HepG2 (cell line): ENCODE measurements around the gene SLC13A5. TPM values are rescaled to one million over a fixed set of nuclear protein-coding genes. Genes with fewer than 3 reads are reported as not detected.

Experiments used
- ARID2 ChIP-seq: sonication (generic); formaldehyde crosslinking; IDR thresholded peaks from 2 replicates; pipeline ENCODE4 v1.8.1; 2022; ENCODE audit warnings: mild to moderate bottlenecking, missing genetic modification reagents, borderline replicate concordance
- ATAD3A ChIP-seq: sonication (generic); formaldehyde crosslinking; IDR thresholded peaks from 2 replicates; pipeline ENCODE4 v1.4.0; 2020; ENCODE audit warnings: missing genetic modification reagents
- BRD4 ChIP-seq: sonication (generic); formaldehyde crosslinking; IDR thresholded peaks from 2 replicates; pipeline ENCODE4 v1.4.0; 2020; ENCODE audit warnings: missing genetic modification reagents
- CBX1 ChIP-seq: IDR thresholded peaks from one replicate; pipeline ENCODE4 v1.6.1; 2016; ENCODE audit warnings: antibody characterized with exemption, low read depth
- DMAP1 ChIP-seq: IDR thresholded peaks from 2 replicates; pipeline ENCODE4 v1.6.1; 2016
- HNRNPH1 ChIP-seq: fragments of 200-400 bp; formaldehyde crosslinking; optimal IDR thresholded peaks from 2 replicates; pipeline ENCODE3; 2017; ENCODE audit warnings: mild to moderate bottlenecking, low read depth, low read length
- KDM3A ChIP-seq: IDR thresholded peaks from 2 replicates; pipeline ENCODE4 v1.6.1; 2018; ENCODE audit warnings: low read depth, missing compliant biosample characterization
- KLF16 ChIP-seq, 2 experiments: sonication (generic) in 1 of 2; formaldehyde crosslinking in 1 of 2; IDR thresholded peaks; 2 replicates each; pipeline versions ENCODE4 v1.6.1 to v1.8.0; 2016 to 2023; ENCODE audit warnings: missing genetic modification reagents in 2 of 2, missing compliant biosample characterization in 1 of 2
- MBD4 ChIP-seq: IDR thresholded peaks from 2 replicates; pipeline ENCODE4 v1.6.1; 2012; ENCODE audit warnings: low read length, inconsistent platforms, borderline replicate concordance
- PLRG1 ChIP-seq: fragments of 450-650 bp; conservative IDR thresholded peaks from 2 replicates; pipeline ENCODE4 v1.6.1; 2016
- RARA ChIP-seq: IDR thresholded peaks from 2 replicates; pipeline ENCODE4 v1.6.1; 2016; ENCODE audit warnings: missing genetic modification reagents, missing compliant biosample characterization
- ZMYM4 ChIP-seq: sonication (generic); formaldehyde crosslinking; IDR thresholded peaks from 2 replicates; pipeline ENCODE4 v1.8.1; 2023; ENCODE audit warnings: mild to moderate bottlenecking, missing genetic modification reagents
- ZNF264 ChIP-seq: sonication (generic); formaldehyde crosslinking; IDR thresholded peaks from 2 replicates; pipeline ENCODE4 v1.4.0; 2020; ENCODE audit warnings: missing genetic modification reagents
- ZNF274 ChIP-seq: sonication (generic); formaldehyde crosslinking; IDR thresholded peaks from 2 replicates; pipeline ENCODE4 v1.5.1; 2020; ENCODE audit warnings: mild to moderate bottlenecking, missing genetic modification reagents
- ZNF329 ChIP-seq: sonication (generic); formaldehyde crosslinking; IDR thresholded peaks from 2 replicates; pipeline ENCODE4 v1.9.0; 2021; ENCODE audit warnings: low read depth, mild to moderate bottlenecking, missing genetic modification reagents
- ZNF337 ChIP-seq: sonication (generic); formaldehyde crosslinking; IDR thresholded peaks from 2 replicates; pipeline ENCODE4 v1.5.1; 2020; ENCODE audit warnings: missing genetic modification reagents, low read depth, mild to moderate bottlenecking, borderline replicate concordance
- ZNF367 ChIP-seq: sonication (generic); formaldehyde crosslinking; IDR thresholded peaks from 2 replicates; pipeline ENCODE4 v1.4.0; 2020; ENCODE audit warnings: missing genetic modification reagents, borderline replicate concordance
- polyA plus RNA-seq, 8 experiments: library from polyadenylated mRNA; depleted of rRNA in 3 of 8; stranded (reverse) in 7 of 8; unstranded in 1 of 8; fragments of >200 nt; fragmentation: Illumina TruSeq in 4 of 8; extraction: Trizol in 4 of 8; gene quantifications; 2 replicates each; pipeline versions ENCODE4 v1.2.1 to v1.2.3, GENCODE V29; 2011 to 2016; ENCODE audit warnings: low read depth in 4 of 8, missing spikeins in 1 of 8, mixed read lengths in 1 of 8; ENCODE audit not compliant: insufficient read depth in 1 of 8
- total RNA-seq, 5 experiments: library from RNA; depleted of rRNA; stranded (reverse); fragments of >200 nt; fragmentation: Illumina TruSeq; extraction: Trizol; gene quantifications; 2 replicates each; pipeline ENCODE4 v1.2.3, GENCODE V29; 2016; ENCODE audit warnings: low read depth in 1 of 5
- TF ChIP-seq, protein P1 (sequence below): sonication (generic); formaldehyde crosslinking; IDR thresholded peaks from 2 replicates; pipeline ENCODE4 v1.4.0; 2020; ENCODE audit warnings: mild to moderate bottlenecking, low read depth, missing genetic modification reagents
- TF ChIP-seq, protein P2 (sequence below): sonication (generic); formaldehyde crosslinking; IDR thresholded peaks from 2 replicates; pipeline ENCODE4 v1.5.1; 2020; ENCODE audit warnings: missing genetic modification reagents, mild to moderate bottlenecking, borderline replicate concordance
- TF ChIP-seq, protein P3 (sequence below): sonication (generic); formaldehyde crosslinking; IDR thresholded peaks from 2 replicates; pipeline ENCODE4 v1.4.0; 2020; ENCODE audit warnings: mild to moderate bottlenecking, missing genetic modification reagents
- TF ChIP-seq, protein P4 (sequence below): sonication (generic); formaldehyde crosslinking; IDR thresholded peaks from 2 replicates; pipeline ENCODE4 v1.8.1; 2022; ENCODE audit warnings: low read depth, mild to moderate bottlenecking, missing genetic modification reagents
- TF ChIP-seq, protein P5 (sequence below): IDR thresholded peaks from 2 replicates; pipeline ENCODE4 v1.6.1; 2016; ENCODE audit warnings: low read depth, borderline replicate concordance

Gene SLC13A5
- total and polyA plus RNA-seq, 2 of the 13 experiments (the other 11 are each of a cell fraction or from before 2014, with no cell fraction given) = 42.8 to 310 TPM

DNA sequence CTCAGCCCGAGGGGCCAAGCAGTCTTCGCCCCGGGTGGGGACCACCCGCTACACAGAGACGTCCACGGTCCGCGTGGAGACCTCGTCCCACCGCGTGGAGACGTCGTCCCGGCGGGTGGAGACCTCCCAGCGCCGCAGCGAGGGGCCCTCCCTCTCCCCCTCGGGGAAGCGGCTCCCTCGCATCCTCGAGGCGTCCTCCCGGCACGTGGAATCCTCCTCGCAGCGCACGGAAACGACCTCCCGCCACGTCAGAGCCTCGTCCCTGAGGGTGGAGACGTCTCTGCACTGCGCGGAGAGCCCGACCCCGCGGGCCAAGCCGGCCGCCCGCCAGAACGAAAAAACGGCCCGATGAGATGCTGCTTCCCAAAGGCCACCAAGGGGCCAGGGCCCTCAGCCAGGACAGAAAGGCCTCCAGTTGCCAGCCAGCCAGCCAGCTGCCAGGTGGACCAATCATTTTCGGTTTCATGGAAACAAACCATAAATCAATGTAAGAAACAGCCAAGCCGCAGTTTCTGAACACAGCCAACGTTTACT lies 61.2 kb downstream of the SLC13A5 start (continued):
- peak; percentile 93 for TF ChIP-seq DMAP1
- TF ChIP-seq ZNF367 (CRISPR knock-in tag) = 0 out of 2 replicates have a peak, but pooled peaks have one; percentile 79
- TF ChIP-seq PLRG1 = no peak
- TF ChIP-seq ATAD3A (CRISPR knock-in tag) = no peak; the same call in 1 of the 2 replicates
- TF ChIP-seq ARID2 (CRISPR knock-in tag) = peak; percentile 77
- TF ChIP-seq, protein P1, sequence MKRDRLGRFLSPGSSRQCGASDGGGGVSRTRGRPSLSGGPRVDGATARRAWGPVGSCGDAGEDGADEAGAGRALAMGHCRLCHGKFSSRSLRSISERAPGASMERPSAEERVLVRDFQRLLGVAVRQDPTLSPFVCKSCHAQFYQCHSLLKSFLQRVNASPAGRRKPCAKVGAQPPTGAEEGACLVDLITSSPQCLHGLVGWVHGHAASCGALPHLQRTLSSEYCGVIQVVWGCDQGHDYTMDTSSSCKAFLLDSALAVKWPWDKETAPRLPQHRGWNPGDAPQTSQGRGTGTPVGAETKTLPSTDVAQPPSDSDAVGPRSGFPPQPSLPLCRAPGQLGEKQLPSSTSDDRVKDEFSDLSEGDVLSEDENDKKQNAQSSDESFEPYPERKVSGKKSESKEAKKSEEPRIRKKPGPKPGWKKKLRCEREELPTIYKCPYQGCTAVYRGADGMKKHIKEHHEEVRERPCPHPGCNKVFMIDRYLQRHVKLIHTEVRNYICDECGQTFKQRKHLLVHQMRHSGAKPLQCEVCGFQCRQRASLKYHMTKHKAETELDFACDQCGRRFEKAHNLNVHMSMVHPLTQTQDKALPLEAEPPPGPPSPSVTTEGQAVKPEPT (CRISPR knock-in tag) = peak; percentile 87
- no peak; the same call in 1 of the 2 replicates for TF ChIP-seq BRD4 (CRISPR knock-in tag)
- peak; percentile 92; the same call in 1 of the 2 replicates for TF ChIP-seq ZNF337
- TF ChIP-seq ZMYM4 (CRISPR knock-in tag) = peak; percentile 72
- TF ChIP-seq HNRNPH1 = no peak
- no peak for TF ChIP-seq MBD4
- TF ChIP-seq KLF16 (CRISPR knock-in tag; IDR thresholded peaks at IDR 0.05) = peak; percentile 82 to 96; a peak in 3 of 4 replicates
- TF ChIP-seq, protein P2, sequence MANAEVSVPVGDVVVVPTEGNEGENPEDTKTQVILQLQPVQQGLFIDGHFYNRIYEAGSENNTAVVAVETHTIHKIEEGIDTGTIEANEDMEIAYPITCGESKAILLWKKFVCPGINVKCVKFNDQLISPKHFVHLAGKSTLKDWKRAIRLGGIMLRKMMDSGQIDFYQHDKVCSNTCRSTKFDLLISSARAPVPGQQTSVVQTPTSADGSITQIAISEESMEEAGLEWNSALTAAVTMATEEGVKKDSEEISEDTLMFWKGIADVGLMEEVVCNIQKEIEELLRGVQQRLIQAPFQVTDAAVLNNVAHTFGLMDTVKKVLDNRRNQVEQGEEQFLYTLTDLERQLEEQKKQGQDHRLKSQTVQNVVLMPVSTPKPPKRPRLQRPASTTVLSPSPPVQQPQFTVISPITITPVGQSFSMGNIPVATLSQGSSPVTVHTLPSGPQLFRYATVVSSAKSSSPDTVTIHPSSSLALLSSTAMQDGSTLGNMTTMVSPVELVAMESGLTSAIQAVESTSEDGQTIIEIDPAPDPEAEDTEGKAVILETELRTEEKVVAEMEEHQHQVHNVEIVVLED (CRISPR knock-in tag) = 0 out of 2 replicates have a peak, but pooled peaks have one; percentile 14
- TF ChIP-seq RARA (CRISPR knock-in tag) = peak; percentile 46
- TF ChIP-seq ZNF264 (CRISPR knock-in tag) = 0 out of 2 replicates have a peak, but pooled peaks have one; percentile 12
- TF ChIP-seq ZNF329 = 0 out of 2 replicates have a peak, but pooled peaks have one; percentile 48
- TF ChIP-seq KDM3A (CRISPR knock-in tag) = peak; percentile 80
- TF ChIP-seq ZNF274 (CRISPR knock-in tag) = peak; percentile 99
- TF ChIP-seq, protein P3, sequence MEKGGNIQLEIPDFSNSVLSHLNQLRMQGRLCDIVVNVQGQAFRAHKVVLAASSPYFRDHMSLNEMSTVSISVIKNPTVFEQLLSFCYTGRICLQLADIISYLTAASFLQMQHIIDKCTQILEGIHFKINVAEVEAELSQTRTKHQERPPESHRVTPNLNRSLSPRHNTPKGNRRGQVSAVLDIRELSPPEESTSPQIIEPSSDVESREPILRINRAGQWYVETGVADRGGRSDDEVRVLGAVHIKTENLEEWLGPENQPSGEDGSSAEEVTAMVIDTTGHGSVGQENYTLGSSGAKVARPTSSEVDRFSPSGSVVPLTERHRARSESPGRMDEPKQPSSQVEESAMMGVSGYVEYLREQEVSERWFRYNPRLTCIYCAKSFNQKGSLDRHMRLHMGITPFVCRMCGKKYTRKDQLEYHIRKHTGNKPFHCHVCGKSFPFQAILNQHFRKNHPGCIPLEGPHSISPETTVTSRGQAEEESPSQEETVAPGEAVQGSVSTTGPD (CRISPR knock-in tag) = peak; percentile 90
- peak; percentile 14 for TF ChIP-seq CBX1
- TF ChIP-seq, protein P4, sequence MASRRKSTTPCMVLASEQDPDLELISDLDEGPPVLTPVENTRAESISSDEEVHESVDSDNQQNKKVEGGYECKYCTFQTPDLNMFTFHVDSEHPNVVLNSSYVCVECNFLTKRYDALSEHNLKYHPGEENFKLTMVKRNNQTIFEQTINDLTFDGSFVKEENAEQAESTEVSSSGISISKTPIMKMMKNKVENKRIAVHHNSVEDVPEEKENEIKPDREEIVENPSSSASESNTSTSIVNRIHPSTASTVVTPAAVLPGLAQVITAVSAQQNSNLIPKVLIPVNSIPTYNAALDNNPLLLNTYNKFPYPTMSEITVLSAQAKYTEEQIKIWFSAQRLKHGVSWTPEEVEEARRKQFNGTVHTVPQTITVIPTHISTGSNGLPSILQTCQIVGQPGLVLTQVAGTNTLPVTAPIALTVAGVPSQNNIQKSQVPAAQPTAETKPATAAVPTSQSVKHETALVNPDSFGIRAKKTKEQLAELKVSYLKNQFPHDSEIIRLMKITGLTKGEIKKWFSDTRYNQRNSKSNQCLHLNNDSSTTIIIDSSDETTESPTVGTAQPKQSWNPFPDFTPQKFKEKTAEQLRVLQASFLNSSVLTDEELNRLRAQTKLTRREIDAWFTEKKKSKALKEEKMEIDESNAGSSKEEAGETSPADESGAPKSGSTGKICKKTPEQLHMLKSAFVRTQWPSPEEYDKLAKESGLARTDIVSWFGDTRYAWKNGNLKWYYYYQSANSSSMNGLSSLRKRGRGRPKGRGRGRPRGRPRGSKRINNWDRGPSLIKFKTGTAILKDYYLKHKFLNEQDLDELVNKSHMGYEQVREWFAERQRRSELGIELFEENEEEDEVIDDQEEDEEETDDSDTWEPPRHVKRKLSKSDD (CRISPR knock-in tag) = peak; percentile 81; the same call in 1 of the 2 replicates
- TF ChIP-seq, protein P5, sequence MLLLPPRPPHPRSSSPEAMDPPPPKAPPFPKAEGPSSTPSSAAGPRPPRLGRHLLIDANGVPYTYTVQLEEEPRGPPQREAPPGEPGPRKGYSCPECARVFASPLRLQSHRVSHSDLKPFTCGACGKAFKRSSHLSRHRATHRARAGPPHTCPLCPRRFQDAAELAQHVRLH = 0 out of 2 replicates have a peak, but pooled peaks have one; percentile 72
